ENCODE measurements around the gene TRIM37. TPM values are rescaled to one million over a fixed set of nuclear protein-coding genes. Genes with fewer than 3 reads are reported as not detected.

Gene TRIM37
- total RNA-seq, 2 donors from 2014 or later: 12.9 to 20.5 TPM

DNA sequence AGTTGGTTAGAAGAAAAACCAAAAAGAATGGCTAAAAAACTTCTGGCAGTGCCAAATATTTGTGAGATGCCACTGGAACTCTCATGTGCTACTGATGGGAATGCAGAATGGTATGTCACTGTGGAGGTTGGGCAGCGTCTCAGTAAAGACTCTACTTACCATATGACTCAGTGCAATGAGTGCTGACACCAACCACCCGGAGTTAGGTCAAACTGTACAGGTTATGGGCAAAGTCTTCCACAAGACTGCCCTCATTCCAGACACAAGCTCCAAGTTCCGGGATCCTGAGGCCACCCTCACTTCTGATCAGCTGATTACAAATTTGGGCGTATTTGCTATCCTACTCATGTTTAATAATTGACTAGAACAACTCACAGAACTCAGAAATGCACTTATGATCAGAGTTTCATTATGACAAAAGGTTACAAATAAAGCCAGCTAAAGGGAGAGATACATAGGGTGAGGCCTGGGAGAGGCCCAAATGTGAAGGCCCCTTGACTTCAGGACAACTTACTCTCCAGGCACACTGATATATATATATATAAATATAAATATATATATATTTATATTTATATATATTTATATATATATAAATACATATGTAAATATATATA is 114.9 kb downstream of the TRIM37 start:
- H3K27ac ChIP-seq: peak overlapping the region in 1 of 2 donors; percentile 56
- TF ChIP-seq, protein P1, sequence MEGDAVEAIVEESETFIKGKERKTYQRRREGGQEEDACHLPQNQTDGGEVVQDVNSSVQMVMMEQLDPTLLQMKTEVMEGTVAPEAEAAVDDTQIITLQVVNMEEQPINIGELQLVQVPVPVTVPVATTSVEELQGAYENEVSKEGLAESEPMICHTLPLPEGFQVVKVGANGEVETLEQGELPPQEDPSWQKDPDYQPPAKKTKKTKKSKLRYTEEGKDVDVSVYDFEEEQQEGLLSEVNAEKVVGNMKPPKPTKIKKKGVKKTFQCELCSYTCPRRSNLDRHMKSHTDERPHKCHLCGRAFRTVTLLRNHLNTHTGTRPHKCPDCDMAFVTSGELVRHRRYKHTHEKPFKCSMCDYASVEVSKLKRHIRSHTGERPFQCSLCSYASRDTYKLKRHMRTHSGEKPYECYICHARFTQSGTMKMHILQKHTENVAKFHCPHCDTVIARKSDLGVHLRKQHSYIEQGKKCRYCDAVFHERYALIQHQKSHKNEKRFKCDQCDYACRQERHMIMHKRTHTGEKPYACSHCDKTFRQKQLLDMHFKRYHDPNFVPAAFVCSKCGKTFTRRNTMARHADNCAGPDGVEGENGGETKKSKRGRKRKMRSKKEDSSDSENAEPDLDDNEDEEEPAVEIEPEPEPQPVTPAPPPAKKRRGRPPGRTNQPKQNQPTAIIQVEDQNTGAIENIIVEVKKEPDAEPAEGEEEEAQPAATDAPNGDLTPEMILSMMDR (IDR thresholded peaks at IDR 0.05): no peak

DNA sequence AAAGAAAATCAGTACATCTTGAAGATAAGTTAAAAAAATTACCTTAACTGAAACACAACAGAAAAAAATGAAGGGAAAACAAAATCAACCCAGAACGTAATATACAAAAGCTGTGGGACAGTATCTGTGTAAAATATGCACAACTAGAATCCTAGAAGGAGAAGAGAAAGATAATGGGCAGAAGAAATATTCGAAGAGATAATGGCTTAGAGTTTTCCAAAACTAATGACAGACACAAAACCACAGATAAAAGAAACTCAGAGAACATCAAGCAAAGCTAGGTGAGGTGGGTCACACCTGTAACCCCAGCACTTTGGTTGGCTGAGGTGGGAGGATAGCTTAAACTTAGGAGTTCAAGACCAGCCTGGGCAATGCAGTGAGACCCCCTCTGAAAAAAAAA is 117.1 kb downstream of the TRIM37 start:
- peaks cover 0 to 9% of the 10 kb centered on the region in 2 donors for H3K4me1 ChIP-seq
- no peak for DNase-seq (ENCODE audit: low spot score)
- no peak overlapping the region for H3K4me3 ChIP-seq
- H3K27me3 ChIP-seq: no peaks in the 10 kb centered on the region
- H3K36me3 ChIP-seq: no peaks in the 10 kb centered on the region
- H3K9me3 ChIP-seq: no peaks in the 10 kb centered on the region
- TF ChIP-seq, protein P1 (IDR thresholded peaks at IDR 0.05): no peak
- H3K27ac ChIP-seq: no peak overlapping the region

More for the DNA sequence above, 114.9 kb downstream of the TRIM37 start:
- H3K4me1 ChIP-seq: peaks cover 0 to 13% of the 10 kb centered on the region in 2 donors
- no peak for DNase-seq (ENCODE audit: low spot score)
- no peaks in the 10 kb centered on the region for H3K27me3 ChIP-seq
- H3K9me3 ChIP-seq: no peaks in the 10 kb centered on the region
- H3K36me3 ChIP-seq: no peaks in the 10 kb centered on the region
- H3K4me3 ChIP-seq: no peak overlapping the region

DNA sequence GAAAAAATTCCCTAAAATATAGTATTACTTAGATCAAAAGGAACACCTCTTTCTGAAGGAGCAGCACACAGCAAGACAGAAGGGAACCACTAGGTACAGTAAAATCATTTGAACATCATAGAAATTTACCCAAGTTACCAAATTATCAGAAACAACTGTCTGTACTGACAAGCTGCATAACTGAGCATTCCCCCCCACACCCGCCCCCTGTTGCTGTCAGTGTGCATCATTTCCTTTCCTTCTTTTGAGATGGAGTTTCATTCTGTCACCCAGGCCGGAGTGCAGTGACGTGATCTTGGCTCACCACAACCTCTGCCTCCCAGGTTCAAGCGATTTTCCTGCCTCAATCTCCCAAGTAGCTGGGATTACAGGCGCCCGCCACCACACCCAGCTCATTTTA is 120.7 kb downstream of the TRIM37 start:
- Histone ChIP-seq H3K9me3 (no peaks in the 10 kb centered on the region), H3K27me3 (no peaks in the 10 kb centered on the region), H3K27ac (no peak overlapping the region), H3K4me3 (no peak overlapping the region), H3K4me1 (no peaks in the 10 kb centered on the region), H3K36me3 (no peaks in the 10 kb centered on the region)
- DNase-seq (ENCODE audit: low spot score): no peak
- TF ChIP-seq, protein P1 (IDR thresholded peaks at IDR 0.05): no peak

DNA sequence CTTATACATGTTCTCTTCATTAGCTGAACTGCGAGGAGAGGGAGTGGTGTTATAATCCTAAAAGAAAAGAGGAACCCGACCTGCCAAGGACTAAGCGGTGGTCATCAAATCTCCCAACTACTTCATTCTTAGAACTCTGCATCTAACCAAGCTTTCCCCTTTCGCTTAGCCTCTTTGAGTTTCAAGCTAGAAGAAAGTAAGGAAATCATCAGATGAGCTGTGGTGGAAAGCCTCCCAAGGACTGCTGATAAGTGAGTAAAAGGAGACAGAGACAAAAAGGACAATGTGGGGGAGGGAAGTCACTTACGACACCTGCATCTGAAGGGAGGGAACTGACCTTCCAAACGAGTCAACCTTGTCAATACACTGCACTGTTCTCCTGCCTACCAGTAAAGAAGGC is 121.3 kb downstream of the TRIM37 start:
- Histone ChIP-seq H3K4me3 (no peak overlapping the region), H3K9me3 (no peaks in the 10 kb centered on the region), H3K27me3 (no peaks in the 10 kb centered on the region), H3K36me3 (no peaks in the 10 kb centered on the region), H3K27ac (no peak overlapping the region), H3K4me1 (no peaks in the 10 kb centered on the region)
- DNase-seq (ENCODE audit: low spot score): no peak
- TF ChIP-seq, protein P1 (IDR thresholded peaks at IDR 0.05): no peak

DNA sequence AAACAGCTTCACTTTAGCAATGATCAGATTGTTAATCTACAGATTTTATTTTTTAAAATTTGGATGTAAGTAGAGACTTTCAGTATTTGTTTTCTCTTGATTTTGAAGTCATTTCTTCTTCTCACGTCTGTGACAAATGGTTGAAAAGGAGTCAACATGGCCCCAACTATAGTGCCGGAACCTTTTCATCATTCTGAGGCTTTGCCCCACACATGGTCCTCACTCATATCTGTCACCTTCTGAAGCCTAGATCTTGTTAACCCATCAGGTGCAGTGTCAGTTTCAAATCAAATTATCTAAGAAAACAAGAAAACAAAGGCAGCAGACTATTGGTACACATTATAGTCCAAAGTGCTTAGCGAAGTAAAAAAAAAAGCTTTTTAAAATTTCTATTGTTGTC is 124.1 kb downstream of the TRIM37 start:
- Histone ChIP-seq H3K4me1 (no peaks in the 10 kb centered on the region), H3K36me3 (no peaks in the 10 kb centered on the region), H3K27me3 (no peaks in the 10 kb centered on the region), H3K4me3 (no peak overlapping the region), H3K27ac (no peak overlapping the region), H3K9me3 (no peaks in the 10 kb centered on the region)
- no peak for DNase-seq (ENCODE audit: low spot score)
- TF ChIP-seq, protein P1 (IDR thresholded peaks at IDR 0.05): no peak
